Transverse colon (tissue), 4 donors: Measurements from ENCODE around the gene TMEM52.

ENCODE experiments used
- POLR2A ChIP-seq: fragments of 450-650 bp; IDR thresholded peaks from one replicate; pipeline ENCODE4 v1.6.1; 2016; ENCODE audit warnings: antibody characterized with exemption, mild to moderate bottlenecking, moderate library complexity
- POLR2AphosphoS5 ChIP-seq, 3 donors: sonication (generic); formaldehyde crosslinking; IDR thresholded peaks; one replicate each; pipeline ENCODE4 v1.6.1; 2016; ENCODE audit warnings: antibody characterized with exemption in 3 of 3
- TF ChIP-seq, protein P1 (sequence below), 5 experiments: fragments of 200-600 bp in 3 of 5; fragments of 450-650 bp in 2 of 5; sonication (generic) in 3 of 5; IDR thresholded peaks; 1 replicate in 2 of 5; 2 replicates in 3 of 5; pipeline ENCODE4 v1.5.1; 2016 to 2017; ENCODE audit warnings: antibody characterized with exemption in 5 of 5, inconsistent platforms in 3 of 5, mild to moderate bottlenecking in 2 of 5, moderate library complexity in 1 of 5

DNA sequence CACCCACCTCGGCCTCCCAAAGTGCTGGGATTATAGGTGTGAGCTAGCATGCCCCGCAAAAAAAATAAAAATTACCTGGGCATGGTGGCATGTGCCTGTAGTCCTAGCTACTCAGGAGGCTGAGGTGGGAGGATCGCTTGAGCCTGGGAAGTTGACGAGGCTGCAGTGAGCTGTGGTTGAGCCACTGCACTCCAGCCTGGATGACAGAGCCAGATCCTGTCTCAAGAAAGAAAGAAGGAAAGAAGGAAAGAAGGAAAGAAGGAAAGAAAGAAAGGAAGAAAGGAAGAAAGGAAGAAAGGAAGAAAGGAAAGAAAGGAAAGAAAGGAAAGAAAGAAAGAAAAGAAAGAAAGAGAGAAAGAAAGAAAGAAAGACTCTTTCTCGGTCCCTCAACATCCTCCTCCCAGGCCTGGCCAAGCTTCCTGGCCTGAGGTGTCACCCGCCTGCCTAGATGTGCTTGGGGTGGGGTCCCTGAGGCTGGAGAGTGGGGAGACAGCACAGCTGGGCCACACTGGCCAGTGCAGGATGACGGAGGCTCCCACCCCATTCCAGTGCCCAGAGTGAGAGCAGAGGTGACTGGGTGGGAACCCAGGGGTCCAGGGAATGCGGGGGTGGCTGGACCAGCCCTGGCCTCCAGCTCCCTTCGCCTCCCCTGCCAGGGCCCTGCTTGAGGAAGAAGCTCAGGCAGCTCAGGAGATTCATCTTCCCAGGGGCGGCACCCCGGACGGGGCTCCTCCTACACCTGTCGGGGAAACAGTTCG is 18.0 kb downstream of the TMEM52 start:
- TF ChIP-seq, protein P1, sequence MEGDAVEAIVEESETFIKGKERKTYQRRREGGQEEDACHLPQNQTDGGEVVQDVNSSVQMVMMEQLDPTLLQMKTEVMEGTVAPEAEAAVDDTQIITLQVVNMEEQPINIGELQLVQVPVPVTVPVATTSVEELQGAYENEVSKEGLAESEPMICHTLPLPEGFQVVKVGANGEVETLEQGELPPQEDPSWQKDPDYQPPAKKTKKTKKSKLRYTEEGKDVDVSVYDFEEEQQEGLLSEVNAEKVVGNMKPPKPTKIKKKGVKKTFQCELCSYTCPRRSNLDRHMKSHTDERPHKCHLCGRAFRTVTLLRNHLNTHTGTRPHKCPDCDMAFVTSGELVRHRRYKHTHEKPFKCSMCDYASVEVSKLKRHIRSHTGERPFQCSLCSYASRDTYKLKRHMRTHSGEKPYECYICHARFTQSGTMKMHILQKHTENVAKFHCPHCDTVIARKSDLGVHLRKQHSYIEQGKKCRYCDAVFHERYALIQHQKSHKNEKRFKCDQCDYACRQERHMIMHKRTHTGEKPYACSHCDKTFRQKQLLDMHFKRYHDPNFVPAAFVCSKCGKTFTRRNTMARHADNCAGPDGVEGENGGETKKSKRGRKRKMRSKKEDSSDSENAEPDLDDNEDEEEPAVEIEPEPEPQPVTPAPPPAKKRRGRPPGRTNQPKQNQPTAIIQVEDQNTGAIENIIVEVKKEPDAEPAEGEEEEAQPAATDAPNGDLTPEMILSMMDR (IDR thresholded peaks at IDR 0.05) = no peak
- TF ChIP-seq POLR2A (no peak), POLR2AphosphoS5 (IDR thresholded peaks at IDR 0.05) (no peak)
